COLO668 (cell line): ENCODE data around the gene LPA.
A peak's percentile ranks its signal among the peaks of the same experiment; 100 is the strongest.
"Not testable (repeated sequence)": the region's sequence is repeated elsewhere in the genome, so short reads cannot be mapped to it uniquely, and the experiment has no call there.

ENCODE experiments used
- DNase-seq: peaks from one replicate; lab custom pipeline; 2025; ENCODE audit not compliant: unreplicated experiment; lab: John Stamatoyannopoulos, UW

LPA gene

DNA sequence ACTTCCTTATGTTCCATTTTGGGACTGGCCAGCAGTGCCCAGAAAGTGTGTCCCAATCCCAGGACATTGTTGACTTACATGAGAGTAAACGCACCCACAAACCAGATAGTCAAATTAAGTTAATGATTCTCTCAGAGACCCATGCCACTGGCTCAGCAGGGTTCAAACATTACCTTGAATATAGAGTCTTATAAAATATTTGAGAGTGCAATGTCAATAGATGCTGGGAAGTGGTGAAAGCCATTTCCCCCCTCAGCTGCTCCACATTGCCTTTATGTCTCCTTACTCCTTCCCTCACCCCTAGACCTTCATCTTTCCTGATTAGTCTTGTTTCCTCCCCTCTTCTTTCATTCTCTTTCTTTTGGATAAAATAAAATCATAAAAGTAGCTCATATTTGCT lies at the start of gene LPA:
LPA (minus strand) TSS at position 78 of the 400 bp plus-strand sequence; CDS start at position 17, 61 bp downstream.
- DNase-seq = not testable (repeated sequence)

DNA sequence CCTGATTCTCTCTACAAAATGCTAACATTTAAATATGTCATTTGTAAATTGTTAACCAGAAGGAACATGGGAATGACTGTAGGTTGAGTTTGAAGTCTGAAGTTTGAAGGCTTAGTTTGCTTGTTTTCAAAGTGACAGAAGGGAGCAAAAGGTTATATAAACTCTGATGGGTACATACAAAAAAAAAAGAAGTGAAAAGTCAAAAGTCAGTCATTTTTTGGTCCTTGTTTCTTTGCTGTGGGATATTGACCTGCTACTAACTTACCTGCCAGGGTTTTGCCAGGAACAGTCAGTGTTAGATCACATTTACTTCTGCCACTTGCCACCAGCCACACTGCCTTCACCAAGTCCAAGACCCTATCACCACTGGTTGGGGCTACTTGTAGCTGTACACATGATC lies 44.9 kb upstream of the LPA start:
- DNase-seq = not testable (repeated sequence)

DNA sequence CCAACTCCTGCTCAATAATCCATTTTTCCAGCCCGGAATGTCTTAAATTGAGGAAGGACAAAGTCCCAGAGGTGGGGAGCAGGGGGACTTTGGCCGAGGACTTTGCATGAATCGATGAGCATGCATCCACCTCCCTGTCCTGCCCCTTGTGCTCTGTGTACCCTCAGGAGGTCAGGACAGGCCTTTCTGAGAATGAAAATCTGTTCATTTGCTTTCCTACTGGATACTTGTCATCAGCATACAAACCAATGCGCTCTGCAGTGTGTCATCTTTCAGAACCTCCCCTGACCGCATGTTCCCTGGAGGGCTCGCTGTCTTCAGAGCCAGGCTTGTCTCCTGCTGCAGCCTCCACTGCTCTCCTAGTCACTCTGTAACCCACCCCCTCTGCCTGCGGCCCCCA lies 40.6 kb upstream of the LPA start:
- DNase-seq = not testable (repeated sequence)

- not testable (repeated sequence) for DNase-seq
Measured at GRCh38 chr6:160701918-160702680, 38.0 kb upstream of the LPA start, which contains the start of gene PLG. Gene PLG (plus strand): TSS chr6:160702244. CDS start chr6:160702305, 61 bp downstream.

DNA sequence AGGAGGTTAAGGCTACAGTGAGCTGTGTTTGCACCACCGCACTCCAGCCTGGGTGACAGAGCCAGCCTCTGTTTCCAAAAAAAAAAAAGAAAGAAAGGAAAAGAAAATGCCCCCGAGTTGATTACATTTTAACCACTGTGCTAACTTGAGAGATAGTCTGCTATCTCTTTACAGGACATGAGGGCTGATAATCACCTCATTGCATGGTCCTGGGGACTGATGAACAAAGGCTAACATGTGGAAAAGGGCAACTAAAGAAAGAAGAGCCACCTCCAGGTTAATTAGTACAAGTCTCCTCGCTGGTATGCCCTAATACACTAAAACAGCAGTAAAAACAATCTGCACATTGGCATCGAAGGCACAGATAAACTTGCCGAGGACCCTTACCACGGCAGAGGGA lies 33.8 kb upstream of the LPA start:
- DNase-seq = no peak

DNA sequence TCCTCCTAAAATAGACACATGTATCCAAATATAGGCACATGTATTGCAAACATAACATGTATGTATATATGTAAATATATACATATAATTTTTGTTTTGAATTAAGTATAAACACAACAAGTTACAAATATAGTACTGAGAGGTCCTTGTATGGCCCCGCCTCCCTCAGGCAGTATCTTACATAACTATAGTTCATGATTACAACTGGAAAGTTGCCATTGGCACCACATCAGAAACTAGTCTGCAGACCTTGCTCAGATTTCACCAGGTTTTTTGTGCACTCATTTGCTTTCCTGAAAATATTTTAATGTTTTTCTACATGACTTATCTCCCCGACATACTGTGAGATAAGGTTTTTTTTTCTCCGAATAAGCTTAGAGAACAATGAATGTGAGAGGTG lies 32.8 kb upstream of the LPA start:
- not testable (repeated sequence) for DNase-seq

DNA sequence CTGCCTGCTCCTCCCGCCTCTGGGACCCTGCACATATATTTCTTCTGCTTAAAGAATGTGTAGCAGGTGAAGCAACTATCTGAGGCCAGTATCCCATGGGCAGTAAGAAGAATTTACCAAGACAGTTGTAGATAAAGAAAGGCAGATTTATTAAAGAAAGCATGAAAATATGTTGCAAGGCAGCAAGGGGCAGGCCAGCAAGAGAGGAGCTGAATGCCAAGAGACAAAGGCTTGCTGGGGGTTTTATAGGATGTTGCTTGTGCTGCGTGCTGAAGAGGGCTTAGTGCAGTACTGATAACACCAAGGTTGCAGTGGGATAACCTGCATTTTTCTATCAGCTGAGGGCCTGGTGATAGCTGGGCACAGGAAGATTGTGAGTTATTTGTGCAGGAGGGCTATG lies 31.5 kb upstream of the LPA start:
- not testable (repeated sequence) for DNase-seq

DNA sequence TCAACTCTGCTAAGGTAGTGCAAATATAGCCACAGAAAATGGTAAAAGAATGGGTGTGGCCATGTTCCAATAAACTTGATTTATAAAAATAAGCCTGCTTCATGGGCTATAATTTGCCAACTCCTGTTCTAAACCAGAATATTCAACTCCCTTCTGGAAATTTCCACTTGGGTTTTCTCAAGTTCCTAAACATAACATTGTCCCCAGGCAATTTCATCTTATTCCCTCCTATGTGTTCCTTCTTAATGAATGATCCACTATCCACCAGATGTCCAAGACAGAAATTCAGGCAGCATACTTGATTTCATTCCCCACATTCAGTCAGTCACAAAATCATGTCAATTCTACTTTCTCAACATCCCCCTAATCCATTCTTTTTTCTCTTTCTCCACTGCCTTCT lies 30.9 kb upstream of the LPA start:
- DNase-seq = not testable (repeated sequence)

GRCh38 chr6:160692369-160692959 lies 28.4 kb upstream of the LPA start:
- no peak for DNase-seq

DNA sequence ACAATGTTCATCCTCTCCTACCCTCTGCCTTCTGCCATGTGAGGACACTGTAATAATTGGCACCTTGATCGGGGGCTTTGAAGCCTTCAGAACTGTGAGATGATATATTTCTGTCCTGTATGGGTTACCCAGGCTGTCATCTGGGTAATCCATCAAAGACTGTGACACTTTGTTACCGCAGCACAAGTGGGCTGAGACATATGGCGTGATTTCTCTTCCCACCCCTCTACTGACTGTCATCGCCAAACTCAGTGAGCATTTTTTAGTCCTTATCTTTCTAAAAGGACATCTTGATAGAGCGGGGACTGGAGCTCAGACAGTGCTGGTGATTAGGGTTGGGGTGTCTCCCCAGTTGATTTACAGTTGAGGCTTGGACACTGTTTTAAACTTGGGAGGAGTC lies 27.5 kb upstream of the LPA start:
- DNase-seq = no peak

- DNase-seq = no peak
Measured at GRCh38 chr6:160690458-160690857, 26.4 kb upstream of the LPA start.

- DNase-seq = no peak
Measured at GRCh38 chr6:160685762-160686450, 21.8 kb upstream of the LPA start.

- not testable (repeated sequence) for DNase-seq
Measured at GRCh38 chr6:160685101-160685761, 21.2 kb upstream of the LPA start.

GRCh38 chr6:160679402-160679769 lies 15.3 kb upstream of the LPA start:
- no peak for DNase-seq

GRCh38 chr6:160678744-160679401 lies 14.8 kb upstream of the LPA start:
- DNase-seq = no peak

DNA sequence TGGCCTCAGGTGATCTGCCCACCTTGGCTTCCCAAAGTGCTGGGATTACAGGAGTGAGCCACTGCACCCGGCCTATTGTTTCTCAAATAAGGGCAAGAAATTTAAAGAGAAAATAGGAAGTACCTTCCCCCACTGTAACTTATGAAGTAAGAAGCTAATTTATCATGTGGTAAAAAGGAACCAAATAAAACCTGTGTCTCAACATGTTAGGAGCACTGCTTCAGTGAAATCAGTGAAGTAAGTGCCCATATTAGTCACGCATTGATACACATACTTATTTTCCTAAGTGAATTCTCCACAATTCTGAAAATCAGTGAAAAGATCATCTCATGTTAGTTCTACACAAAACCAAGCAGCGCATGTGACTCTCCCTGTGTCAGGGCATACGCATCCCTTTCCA lies 14.2 kb upstream of the LPA start:
- DNase-seq = no peak

DNA sequence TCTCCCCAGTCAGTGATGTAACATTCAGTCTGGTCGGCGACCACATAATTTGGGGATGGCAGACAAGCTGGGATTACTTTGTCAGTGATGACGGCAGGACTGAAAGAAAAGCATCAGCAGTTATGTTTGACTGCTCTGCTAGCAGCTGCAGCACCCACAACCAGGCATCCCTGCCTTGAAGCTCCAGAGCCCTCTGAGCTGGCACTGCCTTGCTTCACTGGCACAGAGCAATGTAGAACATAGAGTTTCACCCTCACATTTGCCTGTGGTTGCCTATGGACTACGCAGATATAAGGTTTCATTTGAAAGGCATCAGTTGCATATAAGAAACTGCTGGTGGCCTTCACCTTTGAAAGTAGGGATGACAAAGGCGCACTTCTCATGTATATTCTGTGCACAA lies 12.3 kb upstream of the LPA start:
- not testable (repeated sequence) for DNase-seq

DNA sequence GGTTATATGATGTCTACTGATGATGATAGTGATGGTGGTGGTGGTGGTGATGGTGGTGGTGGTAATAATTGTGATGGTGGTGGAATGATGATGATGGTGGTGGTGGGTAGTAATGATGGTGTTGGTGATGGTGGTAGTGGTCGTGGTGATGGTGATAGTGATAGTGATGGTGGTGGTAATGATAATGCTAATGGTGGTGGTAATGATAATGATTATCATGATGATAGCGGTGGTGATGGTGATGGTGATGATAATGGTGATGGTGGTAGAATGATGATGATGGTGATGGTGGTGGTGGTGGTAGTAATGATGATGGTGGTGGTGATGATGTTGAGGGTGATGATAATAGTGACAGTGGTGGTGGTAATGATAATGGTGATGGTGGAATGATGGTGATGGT lies 4.5 kb upstream of the LPA start:
- DNase-seq = no peak

- peak; percentile 8 for DNase-seq
Measured at GRCh38 chr6:160667639-160668481, 3.8 kb upstream of the LPA start.

- no peak for DNase-seq
Measured at GRCh38 chr6:160662842-160663241, 1.2 kb downstream of the LPA start.
